GM18867 (cell line): ENCODE data around the gene TNFAIP8L3.
"Not testable (repeated sequence)": the region's sequence is repeated elsewhere in the genome, so short reads cannot be mapped to it uniquely, and the experiment has no call there.

Source experiments
- ATAC-seq: cut with Tn5 transposase; IDR thresholded peaks from one replicate; pipeline ENCODE4 v1.9.1; 2021; ENCODE audit warnings: mild to moderate bottlenecking, moderate library complexity; ENCODE audit not compliant: unreplicated experiment

The TNFAIP8L3 gene

DNA sequence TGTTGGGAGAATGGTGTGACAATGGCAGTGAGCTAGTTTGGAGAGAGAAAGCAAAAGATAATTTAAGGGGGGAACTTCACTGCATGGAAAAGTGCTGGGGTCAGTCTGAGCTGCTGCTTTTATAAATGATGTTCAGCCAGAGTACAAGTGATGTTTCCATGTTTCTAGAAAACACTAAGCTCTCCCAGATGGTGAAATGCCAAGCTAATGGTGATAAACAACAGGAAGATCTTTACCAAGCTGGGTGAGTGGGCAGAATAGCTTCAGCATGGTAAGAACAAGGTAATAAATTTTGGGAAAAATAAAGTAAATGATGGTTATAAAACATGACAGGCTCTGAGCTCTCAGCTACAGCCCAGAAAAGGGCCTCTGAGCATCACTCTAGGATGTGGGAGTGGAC, 29.4 kb downstream of the TNFAIP8L3 start:
- no peak for ATAC-seq

- ATAC-seq = no peak
Observed at GRCh38 chr15:51062736-51063135, 32.0 kb downstream of the TNFAIP8L3 start.

GRCh38 chr15:51060030-51060673, 34.6 kb downstream of the TNFAIP8L3 start:
- no peak for ATAC-seq

DNA sequence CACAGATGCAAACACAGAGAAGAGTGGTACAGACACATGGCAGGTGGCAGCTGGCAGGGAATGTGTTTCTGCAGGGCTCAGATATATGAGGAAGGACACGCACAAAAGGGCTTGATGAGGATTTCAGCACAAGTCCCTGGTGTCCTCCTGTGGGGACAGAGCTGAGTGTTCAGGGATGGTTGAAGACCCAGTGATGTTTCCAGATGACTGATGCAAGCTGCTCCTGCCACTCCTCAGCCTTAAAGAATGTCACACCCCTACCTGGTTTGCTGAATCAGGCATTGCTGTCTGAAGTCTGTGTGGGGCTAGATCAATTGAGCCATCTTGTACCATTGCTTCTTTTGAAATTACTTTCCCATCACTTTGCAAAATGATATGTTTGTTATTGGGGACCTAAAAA, 40.2 kb downstream of the TNFAIP8L3 start:
- no peak for ATAC-seq

DNA sequence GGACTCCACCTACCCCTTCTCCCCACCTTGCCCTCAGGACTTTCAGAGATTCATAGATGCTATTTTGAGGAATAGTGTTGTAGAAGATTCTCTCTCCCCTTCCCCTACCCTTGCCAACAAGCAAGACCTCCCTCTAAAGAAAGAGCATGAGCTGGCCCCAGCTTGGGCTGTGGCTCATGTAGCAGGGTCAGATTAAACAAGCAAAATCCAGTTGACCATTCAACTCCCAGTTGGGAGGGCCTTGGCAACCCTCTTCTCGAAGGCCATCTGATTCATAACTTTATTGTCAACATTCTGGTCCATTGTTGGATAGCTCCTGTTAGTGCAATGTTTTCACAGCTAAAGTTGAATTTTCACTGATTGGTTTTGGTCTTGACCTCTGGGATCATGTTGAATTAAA, 41.1 kb downstream of the TNFAIP8L3 start:
- ATAC-seq = no peak

GRCh38 chr15:51051776-51052175, 42.9 kb downstream of the TNFAIP8L3 start:
- no peak for ATAC-seq

DNA sequence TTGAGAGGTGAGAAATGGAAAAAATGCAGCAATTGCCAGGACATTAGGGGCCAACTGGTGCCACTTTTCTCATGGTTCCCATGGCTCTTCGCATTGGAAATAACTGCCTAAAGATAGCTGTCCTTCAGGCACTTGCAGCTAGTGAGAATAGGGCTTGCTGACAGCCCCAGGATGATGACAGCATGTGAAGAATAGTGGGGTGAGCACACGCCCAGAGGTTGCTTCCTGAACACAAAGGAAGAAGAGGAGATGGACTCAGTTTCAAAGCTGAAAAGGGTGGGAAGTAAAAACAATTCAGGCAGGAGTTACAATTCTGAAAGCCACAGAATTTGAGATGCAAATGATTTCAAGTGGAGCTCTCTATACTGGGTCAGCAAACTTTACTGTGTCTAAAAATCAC, 45.6 kb downstream of the TNFAIP8L3 start:
- no peak for ATAC-seq

DNA sequence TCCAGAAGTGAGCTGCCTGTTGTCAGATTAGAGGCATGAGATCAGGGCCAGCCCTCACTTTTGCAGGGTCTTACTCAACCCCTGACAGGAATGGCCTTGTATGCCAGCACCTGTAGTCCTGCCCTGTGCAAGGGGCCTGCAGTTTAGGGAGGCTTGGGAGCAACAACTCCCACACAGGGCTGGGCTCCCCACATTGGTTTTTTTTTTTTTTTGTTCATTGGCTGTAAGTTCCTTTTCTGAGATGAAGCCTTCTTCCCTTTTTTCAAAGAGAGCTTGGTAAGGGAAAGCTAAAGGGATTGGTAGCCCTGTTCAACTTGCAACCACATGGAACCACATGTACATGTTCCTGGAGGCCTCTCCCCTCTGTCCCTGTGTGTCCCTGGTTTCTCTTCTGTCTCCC, 46.4 kb downstream of the TNFAIP8L3 start:
- ATAC-seq = no peak

GRCh38 chr15:51046799-51047449, 47.8 kb downstream of the TNFAIP8L3 start:
- ATAC-seq = no peak

- no peak for ATAC-seq
Observed at GRCh38 chr15:51046016-51046415, 48.7 kb downstream of the TNFAIP8L3 start.

- no peak for ATAC-seq
Observed at GRCh38 chr15:51044037-51044727, 50.5 kb downstream of the TNFAIP8L3 start.

DNA sequence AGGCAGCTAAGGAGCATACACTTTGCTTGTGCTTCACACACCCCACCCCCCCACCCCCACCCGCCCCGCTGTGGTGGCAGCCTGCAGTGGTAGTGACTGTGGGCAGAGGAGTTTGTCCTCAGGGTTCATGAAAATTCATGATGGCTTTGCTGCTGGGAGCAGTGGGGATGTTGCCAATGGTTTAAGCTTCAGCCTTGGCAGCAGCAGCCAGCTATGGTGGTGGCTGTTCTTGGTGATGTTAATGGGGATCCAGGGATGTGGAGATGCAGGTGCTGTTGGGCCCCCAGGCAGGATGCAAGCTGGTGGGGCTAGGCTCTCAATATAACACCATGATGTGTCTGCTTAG, 55.8 kb downstream of the TNFAIP8L3 start:
- ATAC-seq = no peak

GRCh38 chr15:51038162-51038973, 56.3 kb downstream of the TNFAIP8L3 start:
- no peak for ATAC-seq

GRCh38 chr15:51037474-51037873, 57.2 kb downstream of the TNFAIP8L3 start:
- ATAC-seq = not testable (repeated sequence)

DNA sequence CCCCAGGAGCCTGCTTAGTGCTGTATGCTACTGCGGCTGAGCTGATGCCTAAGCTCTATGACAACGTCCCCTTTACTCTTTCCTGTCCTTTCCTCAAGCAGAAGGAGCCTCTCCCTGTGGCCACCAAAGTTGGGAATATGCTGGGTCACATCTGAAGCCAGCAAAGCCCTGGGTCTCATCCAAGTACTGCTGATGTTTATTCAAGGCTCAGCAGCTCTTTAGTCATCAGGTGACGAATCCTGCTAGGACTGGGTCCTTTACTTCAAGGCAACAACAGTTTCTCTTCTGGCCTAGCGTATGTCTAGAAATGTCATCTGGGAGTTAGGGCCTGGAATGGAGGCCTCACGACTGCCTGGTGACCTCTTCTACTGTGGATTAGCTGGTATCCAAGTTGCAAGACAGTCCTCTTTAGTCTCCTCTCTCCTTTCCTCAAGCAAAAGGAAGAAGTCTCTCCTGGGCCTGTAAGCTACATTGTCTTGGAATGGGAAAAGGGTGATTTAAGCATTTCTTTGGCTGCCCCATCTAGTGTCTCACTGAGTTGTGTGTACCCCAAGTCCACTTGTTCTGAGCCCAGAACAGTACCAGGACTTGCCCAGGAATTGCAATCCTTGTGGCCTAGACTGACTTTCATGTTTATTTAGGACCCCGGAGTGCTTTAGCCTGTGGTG, 63.9 kb downstream of the TNFAIP8L3 start:
- no peak for ATAC-seq

GRCh38 chr15:51025454-51025846, 69.3 kb downstream of the TNFAIP8L3 start:
- no peak for ATAC-seq

DNA sequence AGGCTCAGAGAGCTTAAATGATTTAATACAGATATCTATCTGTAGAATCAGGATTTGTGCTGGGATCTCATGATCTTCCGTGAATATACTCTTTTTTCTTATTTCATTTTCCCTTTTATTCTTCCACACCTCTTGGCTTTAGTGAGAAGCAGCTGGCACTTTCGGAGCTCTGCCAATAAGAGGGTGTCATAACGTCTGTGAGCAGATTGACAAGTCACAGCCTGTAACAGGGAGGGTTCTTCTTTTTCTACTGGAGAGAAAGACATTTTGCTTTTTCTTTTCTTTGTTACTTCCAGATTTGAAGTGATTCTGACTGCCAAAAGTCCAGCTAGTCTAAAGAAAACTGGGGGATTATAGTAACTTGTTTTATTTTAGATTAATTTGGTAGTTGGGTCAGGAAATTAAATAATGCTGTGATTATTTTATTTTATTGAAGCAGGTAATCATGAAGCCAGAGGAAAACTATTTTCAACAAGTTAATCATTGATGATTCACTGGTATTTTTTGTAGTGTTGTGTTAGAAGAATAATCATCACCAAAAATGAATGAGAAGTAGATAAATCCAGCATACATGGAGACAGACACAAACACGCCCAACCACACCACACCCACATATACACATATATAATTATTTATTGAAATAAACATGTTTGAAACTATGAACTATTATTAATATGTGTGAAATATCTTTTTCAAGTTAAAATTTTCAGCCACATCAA, 69.8 kb downstream of the TNFAIP8L3 start:
- ATAC-seq = no peak

DNA sequence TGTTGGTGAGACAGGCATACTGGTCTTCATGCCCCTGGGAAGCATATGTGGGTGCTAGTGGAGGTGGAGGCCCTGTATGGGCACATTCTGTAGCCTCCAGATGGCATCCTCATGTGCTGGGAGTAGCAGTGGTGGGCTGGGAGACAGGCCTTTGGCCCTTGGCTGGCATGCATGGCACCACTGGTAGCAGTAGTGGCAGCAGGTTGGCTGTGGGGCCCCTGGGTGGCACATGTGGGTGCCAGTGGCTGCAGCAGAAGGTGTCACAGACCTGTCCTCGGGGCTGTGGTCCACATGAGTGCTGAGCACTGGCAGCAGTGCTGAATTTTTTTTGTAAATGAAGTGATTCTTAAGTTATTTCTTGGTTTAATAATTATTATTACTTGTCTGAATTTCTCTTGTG, 71.2 kb downstream of the TNFAIP8L3 start:
- ATAC-seq = no peak

DNA sequence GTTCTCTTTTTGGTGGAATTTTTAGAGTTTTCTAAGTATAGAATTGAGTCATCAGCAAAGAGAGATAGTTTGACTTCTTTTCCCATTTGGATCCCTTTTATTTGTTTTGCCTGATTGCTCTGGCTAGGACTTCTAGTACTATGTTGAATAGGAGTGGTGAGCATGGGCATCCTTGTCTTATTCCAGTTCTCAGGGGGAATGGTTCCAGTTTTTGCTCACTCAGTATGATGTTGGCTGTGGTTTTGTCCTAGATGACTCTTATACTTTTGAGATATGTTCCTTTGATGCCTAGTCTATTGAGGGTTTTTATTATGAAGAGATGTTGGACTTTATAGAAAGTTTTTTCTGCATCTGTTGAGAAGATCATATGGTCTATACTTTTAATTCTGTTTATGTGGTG, 72.5 kb downstream of the TNFAIP8L3 start:
- ATAC-seq = no peak

DNA sequence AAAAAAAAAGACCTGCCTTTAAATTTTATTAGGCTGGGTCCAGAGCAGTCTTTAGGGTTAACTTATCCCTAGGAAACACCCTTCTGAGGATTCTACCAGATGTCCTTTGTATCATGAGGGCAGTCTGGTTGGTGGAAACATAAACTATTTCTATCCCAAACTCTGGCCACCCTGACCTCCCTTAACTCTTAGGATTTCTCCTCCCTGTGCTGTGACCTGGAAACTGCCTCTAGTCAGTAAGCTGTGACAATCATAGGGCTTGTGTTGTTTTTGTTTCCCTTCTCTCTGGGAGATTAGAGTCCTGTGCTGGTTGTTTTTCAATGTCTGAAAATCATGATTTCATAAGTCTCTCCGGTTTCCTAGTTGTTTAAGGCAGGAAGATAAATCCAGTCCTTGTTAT, 78.1 kb downstream of the TNFAIP8L3 start:
- no peak for ATAC-seq
